SU-DHL-6 (cell line): ENCODE data around the gene PRKD2.

Experiments used
- CTCF ChIP-seq: fragments of 200-600 bp; sonication (generic); IDR thresholded peaks from one replicate; pipeline ENCODE4 v1.5.1; 2017; ENCODE audit warnings: antibody characterized with exemption, mild to moderate bottlenecking, low read length, moderate library complexity; ENCODE audit not compliant: insufficient read depth, poor library complexity, severe bottlenecking
- EZH2phosphoT487 ChIP-seq: fragments of 200-600 bp; sonication (generic), shearing (Covaris generic); conservative IDR thresholded peaks from 2 replicates; pipeline ENCODE4 v1.6.1; 2018; ENCODE audit warnings: mild to moderate bottlenecking, antibody characterized with exemption, low read length, moderate library complexity, mixed read lengths

GRCh38 chr19:46737298-46737654 lies 20.4 kb upstream of the PRKD2 start:
- no peak for TF ChIP-seq EZH2phosphoT487
- no peak for TF ChIP-seq CTCF
